Measurements from ENCODE around the gene GRHPR. TPM values are rescaled to one million over a fixed set of nuclear protein-coding genes. Genes with fewer than 3 reads are reported as not detected.

Gene GRHPR
- total and polyA plus RNA-seq, 2 of the 8 experiments (the other 6 are each of a cell fraction or from before 2014, with no cell fraction given) = 97.0 to 201 TPM

DNA sequence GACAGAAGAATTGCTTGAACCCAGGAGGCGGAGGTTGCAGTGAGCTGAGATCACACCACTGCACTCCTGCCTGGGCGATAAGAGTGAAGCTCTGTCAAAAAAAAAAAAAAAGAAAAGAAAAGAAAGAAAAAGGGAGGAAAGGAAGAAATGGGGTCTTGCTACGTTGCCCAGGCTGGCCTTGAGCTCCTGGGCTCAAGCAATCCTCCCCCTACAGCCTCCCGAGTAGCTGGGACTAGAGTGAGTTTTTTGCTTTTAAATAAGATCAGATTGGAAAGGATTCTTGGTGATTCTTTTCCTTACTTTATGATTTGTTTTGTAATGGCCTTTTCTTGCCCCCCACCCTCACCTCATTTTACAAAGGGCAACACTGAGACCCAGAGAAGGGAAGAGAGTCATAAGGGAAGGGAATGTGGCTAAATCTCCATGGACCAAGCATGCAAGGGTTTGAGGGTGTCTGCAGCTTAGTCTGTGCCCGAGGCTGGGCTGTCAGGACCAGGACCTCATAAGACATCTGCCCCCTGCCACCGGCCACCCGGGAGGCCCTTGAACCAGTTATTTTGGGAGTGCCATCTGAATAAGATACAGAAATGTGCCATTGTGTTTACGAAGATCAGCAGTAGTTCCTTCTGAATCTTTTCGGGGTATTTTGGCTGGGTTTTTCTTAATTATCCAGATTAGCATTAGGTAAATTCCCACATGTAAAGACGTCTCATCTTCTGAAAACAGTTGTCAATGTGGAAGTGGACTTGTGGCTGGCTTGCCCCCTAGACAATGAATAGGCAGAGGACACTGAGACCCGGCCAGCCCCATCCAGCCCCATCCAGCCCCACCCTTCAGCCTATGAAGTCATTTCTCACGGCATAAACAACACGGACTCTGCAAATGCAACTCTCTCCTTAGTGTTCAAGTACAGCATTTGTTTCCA is 44.5 kb upstream of the GRHPR start:
- no peak for FAIRE-seq
- Histone ChIP-seq H2AK5ac (ENCODE audit: low read depth, low read length) (no peak overlapping the region), H3K36me3 (ENCODE audit: control insufficient read depth in 2 of 4, insufficient read depth in 4 of 4, low read length in 3 of 4) (no peaks in the 10 kb centered on the region), H2AFZ (ENCODE audit: low read length) (no peak overlapping the region), H3K9ac (replicated peaks in 1 of 4; ENCODE audit: extremely low read depth in 1 of 4, low read depth in 3 of 4, low read length in 3 of 4) (no peak overlapping the region), H3K4me1 (replicated peaks in 1 of 4; ENCODE audit: control insufficient read depth in 3 of 4, insufficient read depth in 4 of 4, low read length in 3 of 4) (no peaks in the 10 kb centered on the region), H4K20me1 (replicated peaks in 1 of 2; ENCODE audit: control insufficient read depth in 1 of 2, insufficient read depth in 2 of 2, low read length in 2 of 2) (no peaks in the 10 kb centered on the region), H2BK120ac (replicated peaks; ENCODE audit: low read depth, low read length) (no peak overlapping the region), H4K5ac (ENCODE audit: insufficient read length, low read depth, low read length) (no peak overlapping the region), H3K4me2 (ENCODE audit: insufficient read depth in 1 of 2, low read depth in 2 of 2, low read length in 2 of 2) (no peak overlapping the region), H3K27me3 (replicated peaks in 1 of 4; ENCODE audit: control insufficient read depth in 3 of 4, extremely low read depth in 1 of 4, insufficient read depth in 3 of 4, low read length in 3 of 4) (no peaks in the 10 kb centered on the region), H2BK20ac (ENCODE audit: low read length) (no peak overlapping the region), H4K8ac (ENCODE audit: extremely low read depth, insufficient read depth, low read length) (no peak overlapping the region), H3K9me3 (ENCODE audit: insufficient read depth in 2 of 2, low read depth in 1 of 2, low read length in 1 of 2) (no peaks in the 10 kb centered on the region), H3K18ac (ENCODE audit: extremely low read depth, low read length) (no peak overlapping the region), H3K23ac (ENCODE audit: insufficient read length) (no peak overlapping the region), H3K14ac (ENCODE audit: insufficient read length) (no peak overlapping the region), H3K79me2 (ENCODE audit: control insufficient read depth in 1 of 2, insufficient read depth in 2 of 2, low read length in 2 of 2) (no peaks in the 10 kb centered on the region), H2BK12ac (ENCODE audit: low read depth, low read length) (no peak overlapping the region), H3K4ac (replicated peaks; ENCODE audit: insufficient read length, low read depth, low read length) (no peak overlapping the region), H3K23me2 (ENCODE audit: low read depth, low read length) (no peaks in the 10 kb centered on the region; the same call in 1 of the 2 replicates), H2BK5ac (ENCODE audit: low read depth, low read length) (no peak overlapping the region), H3K79me1 (ENCODE audit: low read depth, low read length) (no peaks in the 10 kb centered on the region), H3K4me3 (ENCODE audit: extremely low read depth in 1 of 4, insufficient read depth in 2 of 4, low read depth in 3 of 4, low read length in 4 of 4) (no peak overlapping the region), H4K91ac (replicated peaks; ENCODE audit: insufficient read length, low read length) (no peak overlapping the region), H2BK15ac (ENCODE audit: low read length) (no peak overlapping the region), H3K27ac (ENCODE audit: low read depth, low read length) (no peak overlapping the region), H3K56ac (replicated peaks; ENCODE audit: insufficient read length, low read depth, low read length) (no peak overlapping the region)
- TF ChIP-seq YY1 (IDR thresholded peaks at IDR 0.05; ENCODE audit: low read depth, low read length) (no peak), CBX8 (IDR thresholded peaks at IDR 0.05; ENCODE audit: borderline replicate concordance, low read depth, low read length) (no peak), SIX5 (IDR thresholded peaks at IDR 0.05; ENCODE audit: low read depth, low read length) (no peak), RAD21 (IDR thresholded peaks at IDR 0.05 in 1 of 2, conservative IDR thresholded peaks at IDR 0.05 in 1 of 2; ENCODE audit: low read depth in 2 of 2, low read length in 2 of 2) (no peak), EGR1 (IDR thresholded peaks at IDR 0.05; ENCODE audit: borderline replicate concordance, low read depth, low read length) (no peak)
- TF ChIP-seq, protein P1, sequence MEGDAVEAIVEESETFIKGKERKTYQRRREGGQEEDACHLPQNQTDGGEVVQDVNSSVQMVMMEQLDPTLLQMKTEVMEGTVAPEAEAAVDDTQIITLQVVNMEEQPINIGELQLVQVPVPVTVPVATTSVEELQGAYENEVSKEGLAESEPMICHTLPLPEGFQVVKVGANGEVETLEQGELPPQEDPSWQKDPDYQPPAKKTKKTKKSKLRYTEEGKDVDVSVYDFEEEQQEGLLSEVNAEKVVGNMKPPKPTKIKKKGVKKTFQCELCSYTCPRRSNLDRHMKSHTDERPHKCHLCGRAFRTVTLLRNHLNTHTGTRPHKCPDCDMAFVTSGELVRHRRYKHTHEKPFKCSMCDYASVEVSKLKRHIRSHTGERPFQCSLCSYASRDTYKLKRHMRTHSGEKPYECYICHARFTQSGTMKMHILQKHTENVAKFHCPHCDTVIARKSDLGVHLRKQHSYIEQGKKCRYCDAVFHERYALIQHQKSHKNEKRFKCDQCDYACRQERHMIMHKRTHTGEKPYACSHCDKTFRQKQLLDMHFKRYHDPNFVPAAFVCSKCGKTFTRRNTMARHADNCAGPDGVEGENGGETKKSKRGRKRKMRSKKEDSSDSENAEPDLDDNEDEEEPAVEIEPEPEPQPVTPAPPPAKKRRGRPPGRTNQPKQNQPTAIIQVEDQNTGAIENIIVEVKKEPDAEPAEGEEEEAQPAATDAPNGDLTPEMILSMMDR (IDR thresholded peaks at IDR 0.05; ENCODE audit: control extremely low read depth in 1 of 3, insufficient read depth in 1 of 3, low read depth in 1 of 3, low read length in 3 of 3) = no peak
- DNase-seq (ENCODE audit: low read depth in 1 of 2, low spot score in 2 of 2) = no peak
- CTCF ChIA-PET (ENCODE audit: partially characterized antibody) = interaction anchor here (1.0 to 2.1 kb wide), 3 partner anchors 12 to 505 kb away, joined by 3 to 7 read pairs (median 6); no protein-coding TSS in a partner anchor
- POLR2A ChIA-PET (ENCODE audit: partially characterized antibody) = no interaction called here
- WGBS, 2 experiments (ENCODE audit: extremely low coverage in 1 of 2, insufficient coverage in 1 of 2, insufficient read length in 1 of 2, insufficient replicate concordance in 2 of 2, low coverage in 1 of 2, low lambda C conversion rate in 2 of 2, missing lambda C conversion rate in 1 of 2) = 89% methylated on average over 12 of the region's 13 CpGs; no CpG with 5 or more reads in 1 of the 2 experiments

All from H1 (cell line).